Activated CD4-positive, alpha-beta T cell treated with anti-CD3 and anti-CD28 coated beads for 36 hours (primary cell): ENCODE results near the gene GDAP2. TPM values are rescaled to one million over a fixed set of nuclear protein-coding genes. Genes with fewer than 3 reads are reported as not detected.
A peak's percentile ranks its signal among the peaks of the same experiment; 100 is the strongest.

Experiments
- ATAC-seq: fragments of 200-7000 bp; cut with Tn5 transposase; one replicate; pipeline ENCODE4 v1.10.0; 2021; ENCODE audit warnings: mild to moderate bottlenecking, moderate library complexity
- CTCF ChIA-PET: fragments of 350-600 bp; sonication (Branson Sonifier 250); formaldehyde crosslinking; loops from one replicate; lab custom pipeline; 2021; ENCODE audit warnings: antibody characterized with exemption; lab: Charles Lee
- POLR2A ChIA-PET: fragments of 350-600 bp; sonication (Branson Sonifier 250); formaldehyde crosslinking; loops from one replicate; lab custom pipeline; 2021; ENCODE audit warnings: antibody characterized with exemption, inconsistent platforms; lab: Charles Lee
- DNase-seq: peaks from one replicate; pipeline ENCODE4 v3.0.0-alpha.2; 2020
- H3K27ac Mint-ChIP-seq: one replicate; pipeline ENCODE4 v1.8.0; 2021; ENCODE audit warnings: mixed read lengths
- H3K27me3 Mint-ChIP-seq: one replicate; pipeline ENCODE4 v1.8.0; 2021; ENCODE audit warnings: mixed read lengths
- H3K36me3 Mint-ChIP-seq: one replicate; pipeline ENCODE4 v1.8.0; 2021; ENCODE audit warnings: low read depth, mixed read lengths
- H3K4me1 Mint-ChIP-seq: one replicate; pipeline ENCODE4 v1.8.0; 2021; ENCODE audit warnings: mixed read lengths
- H3K4me3 Mint-ChIP-seq: one replicate; pipeline ENCODE4 v1.8.0; 2021; ENCODE audit warnings: mild to moderate bottlenecking, moderate library complexity, mixed read lengths
- H3K9me3 Mint-ChIP-seq: one replicate; pipeline ENCODE4 v1.8.0; 2021; ENCODE audit warnings: low read depth, mixed read lengths
- intact Hi-C, 2 experiments: fragments of 100-400 bp; cut with DNase I in 1 of 2; cut with micrococcal nuclease in 1 of 2; formaldehyde crosslinking; loops; one replicate each; pipeline versions ENCODE4 v1.14.2 to v1.15.1; 2022 to 2024; cut with DNase I, micrococcal nuclease
- total RNA-seq, 2 experiments: library from RNA; stranded (reverse); gene quantifications; one replicate each; pipeline ENCODE4 v1.2.3, GENCODE V29; 2021

Gene GDAP2
- total RNA-seq, 2 experiments from 2014 or later = 18.8 to 20.9 TPM

- Mint-ChIP-seq H3K36me3 (peaks cover 30% of the 10 kb centered on the region), H3K9me3 (peaks cover 19% of the 10 kb centered on the region), H3K27ac (no peak overlapping the region), H3K27me3 (no peaks in the 10 kb centered on the region), H3K4me1 (no peaks in the 10 kb centered on the region), H3K4me3 (no peak overlapping the region)
- no peak for ATAC-seq
- intact Hi-C loops = no loop called here
- CTCF ChIA-PET = interaction anchor here (0.8 to 1.6 kb wide), 2 partner anchors 12 to 353 kb away, joined by 3 to 6 read pairs; no protein-coding TSS in a partner anchor
- no peak for DNase-seq
- POLR2A ChIA-PET = no interaction called here
These were observed 88.2 kb downstream of the GDAP2 start for GRCh38 chr1:117841117-117841650.

- peaks cover 4% of the 10 kb centered on the region for H3K9me3 Mint-ChIP-seq
- ChIA-PET CTCF (no interaction called here), POLR2A (no interaction called here)
- intact Hi-C loops = no loop called here
- ATAC-seq = no peak
- no peaks in the 10 kb centered on the region for H3K4me1 Mint-ChIP-seq
- H3K36me3 Mint-ChIP-seq = peaks cover 14% of the 10 kb centered on the region
- H3K4me3 Mint-ChIP-seq = no peak overlapping the region
- H3K27ac Mint-ChIP-seq = no peak overlapping the region
- DNase-seq = no peak
- no peaks in the 10 kb centered on the region for H3K27me3 Mint-ChIP-seq
These were observed 90.5 kb downstream of the GDAP2 start for GRCh38 chr1:117838911-117839310.

- CTCF ChIA-PET = interaction anchor here (1.0 kb wide), 1 partner anchor 10 kb away, joined by 3 read pairs; no protein-coding TSS in a partner anchor
- ATAC-seq = no peak
- H3K27ac Mint-ChIP-seq = no peak overlapping the region
- no peaks in the 10 kb centered on the region for H3K4me1 Mint-ChIP-seq
- H3K9me3 Mint-ChIP-seq = peaks cover 6% of the 10 kb centered on the region
- intact Hi-C loops = no loop called here
- H3K36me3 Mint-ChIP-seq = peaks cover 7% of the 10 kb centered on the region
- no peak for DNase-seq
- no peaks in the 10 kb centered on the region for H3K27me3 Mint-ChIP-seq
- no peak overlapping the region for H3K4me3 Mint-ChIP-seq
- POLR2A ChIA-PET = no interaction called here
These were observed 93.4 kb downstream of the GDAP2 start for GRCh38 chr1:117836069-117836468.

DNA sequence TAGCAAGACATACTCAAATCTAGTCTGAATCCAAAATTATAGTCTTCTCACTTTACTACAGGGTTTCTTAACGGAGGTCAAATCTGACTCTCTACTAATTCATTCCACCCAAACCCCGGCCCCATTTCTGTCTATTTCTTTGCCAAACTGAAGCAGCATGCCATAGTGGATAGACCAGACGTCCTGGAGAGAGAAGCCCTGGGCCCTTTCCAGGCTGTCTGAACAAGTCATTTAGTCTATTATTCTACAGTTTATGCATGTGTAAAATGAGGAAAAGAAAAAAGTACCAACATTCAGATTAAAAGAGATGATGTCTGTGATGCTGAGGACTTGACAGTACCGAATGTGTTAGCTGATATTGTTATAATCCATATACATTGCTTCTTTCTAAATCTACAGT, 95.0 kb downstream of the GDAP2 start:
- ChIA-PET CTCF (no interaction called here), POLR2A (no interaction called here)
- DNase-seq (no peak), ATAC-seq (no peak)
- intact Hi-C loops = no loop called here
- Mint-ChIP-seq H3K27me3 (no peaks in the 10 kb centered on the region), H3K27ac (no peak overlapping the region), H3K9me3 (peaks cover 8% of the 10 kb centered on the region), H3K4me1 (no peaks in the 10 kb centered on the region), H3K4me3 (no peak overlapping the region), H3K36me3 (peaks cover 3% of the 10 kb centered on the region)

DNA sequence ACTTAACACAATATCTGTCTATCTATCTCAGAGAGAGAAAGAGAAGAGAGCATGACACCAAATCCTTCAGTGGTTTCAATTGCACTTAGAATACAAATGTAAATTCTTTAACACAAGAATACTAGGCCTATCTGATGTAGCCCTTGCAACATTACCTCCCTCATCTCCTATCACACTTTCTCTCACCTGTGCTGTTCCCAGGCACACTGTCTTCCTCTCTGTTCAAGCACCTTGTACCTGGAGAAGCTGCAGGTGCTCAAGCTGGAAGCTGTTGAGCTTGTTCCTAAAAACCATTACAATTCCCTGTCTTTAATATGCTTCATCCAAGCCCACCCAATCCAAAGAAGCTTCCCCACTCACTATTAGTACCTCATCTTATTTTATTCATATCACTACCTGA, 97.0 kb downstream of the GDAP2 start:
- no peak for ATAC-seq
- no peaks in the 10 kb centered on the region for H3K4me1 Mint-ChIP-seq
- intact Hi-C loops = no loop called here
- no peak overlapping the region for H3K4me3 Mint-ChIP-seq
- no peak overlapping the region for H3K27ac Mint-ChIP-seq
- ChIA-PET CTCF (no interaction called here), POLR2A (no interaction called here)
- DNase-seq = no peak
- H3K36me3 Mint-ChIP-seq = no peaks in the 10 kb centered on the region
- H3K27me3 Mint-ChIP-seq = peaks cover 2% of the 10 kb centered on the region
- peaks cover 5% of the 10 kb centered on the region for H3K9me3 Mint-ChIP-seq

GRCh38 chr1:117830222-117830621, 99.2 kb downstream of the GDAP2 start:
- Mint-ChIP-seq H3K4me1 (no peaks in the 10 kb centered on the region), H3K27ac (no peak overlapping the region), H3K4me3 (no peak overlapping the region), H3K27me3 (peaks cover 6% of the 10 kb centered on the region), H3K36me3 (no peaks in the 10 kb centered on the region), H3K9me3 (peaks cover 5% of the 10 kb centered on the region)
- CTCF ChIA-PET = no interaction called here
- POLR2A ChIA-PET = no interaction called here
- no peak for ATAC-seq
- DNase-seq = no peak
- intact Hi-C loops = no loop called here

DNA sequence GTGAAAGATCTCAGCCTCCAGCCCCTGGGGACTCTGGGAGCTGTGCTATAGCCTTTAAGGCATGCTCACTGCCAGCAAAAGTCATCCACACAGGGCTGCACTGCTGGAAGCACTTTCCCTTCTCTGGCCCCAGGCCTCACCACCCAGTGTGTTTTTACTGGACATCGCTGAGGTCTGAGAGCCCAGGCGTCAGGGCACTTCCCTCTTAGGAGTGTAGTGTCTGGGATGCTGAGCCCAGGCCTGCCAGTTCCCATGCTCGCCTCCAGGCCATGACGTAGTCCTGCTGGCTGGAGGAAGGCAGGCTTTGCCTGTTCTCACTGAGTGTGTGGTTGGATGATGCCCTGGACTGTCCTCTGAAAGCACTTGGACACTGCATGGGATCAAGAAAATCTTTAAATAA, 101.2 kb downstream of the GDAP2 start:
- ChIA-PET CTCF (no interaction called here), POLR2A (no interaction called here)
- no peak for DNase-seq
- Mint-ChIP-seq H3K9me3 (peaks cover 5% of the 10 kb centered on the region), H3K27me3 (peaks cover 13% of the 10 kb centered on the region), H3K4me1 (no peaks in the 10 kb centered on the region), H3K4me3 (no peak overlapping the region), H3K27ac (no peak overlapping the region), H3K36me3 (no peaks in the 10 kb centered on the region)
- intact Hi-C loops = no loop called here
- no peak for ATAC-seq

DNA sequence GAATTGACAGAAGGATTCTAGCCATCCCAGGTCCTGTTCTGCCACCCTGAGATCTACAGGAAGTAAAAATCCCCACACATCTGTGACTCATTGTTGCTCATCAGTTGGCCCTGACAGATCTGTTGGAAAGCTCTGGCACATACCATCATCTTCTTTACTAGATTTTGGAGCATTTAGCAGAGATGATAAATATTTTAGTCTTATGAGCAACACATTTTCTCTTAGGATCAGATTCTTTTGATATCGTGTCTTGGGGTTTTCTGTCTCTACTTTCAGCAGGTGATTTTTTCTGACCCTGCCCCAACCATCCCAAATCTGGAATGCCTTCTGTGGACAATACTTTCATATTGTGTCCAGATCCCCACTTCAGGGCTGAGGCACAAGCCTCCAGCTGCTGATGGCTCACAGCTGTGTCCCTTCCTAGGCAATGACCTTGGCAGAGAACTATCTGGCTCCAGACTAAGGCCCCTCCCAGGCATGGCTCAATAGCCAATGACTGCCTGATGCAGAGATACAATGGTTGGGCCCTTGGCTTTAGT, 102.8 kb downstream of the GDAP2 start:
- Mint-ChIP-seq H3K27me3 (peaks cover 16% of the 10 kb centered on the region), H3K4me3 (no peak overlapping the region), H3K9me3 (peaks cover 2% of the 10 kb centered on the region), H3K27ac (no peak overlapping the region), H3K36me3 (no peaks in the 10 kb centered on the region), H3K4me1 (no peaks in the 10 kb centered on the region)
- POLR2A ChIA-PET = no interaction called here
- DNase-seq (no peak), ATAC-seq (peak; percentile 82)
- intact Hi-C loops = no loop called here
- CTCF ChIA-PET = no interaction called here

GRCh38 chr1:117826119-117826518, 103.3 kb downstream of the GDAP2 start:
- ChIA-PET POLR2A (no interaction called here), CTCF (no interaction called here)

GRCh38 chr1:117825414-117825813, 104.0 kb downstream of the GDAP2 start:
- H3K27ac Mint-ChIP-seq = no peak overlapping the region
- H3K36me3 Mint-ChIP-seq = no peaks in the 10 kb centered on the region
- CTCF ChIA-PET = interaction anchor here (0.6 kb wide), 1 partner anchor 240 kb away, joined by 3 read pairs; no protein-coding TSS in a partner anchor
- DNase-seq = no peak
- no peaks in the 10 kb centered on the region for H3K4me1 Mint-ChIP-seq
- peaks cover 7% of the 10 kb centered on the region for H3K9me3 Mint-ChIP-seq
- POLR2A ChIA-PET = no interaction called here
- no peak for ATAC-seq
- no peak overlapping the region for H3K4me3 Mint-ChIP-seq
- H3K27me3 Mint-ChIP-seq = peaks cover 16% of the 10 kb centered on the region
- intact Hi-C loops = no loop called here

More at GRCh38 chr1:117826119-117826518, 103.3 kb downstream of the GDAP2 start:
- DNase-seq (no peak), ATAC-seq (no peak)
- intact Hi-C loops = no loop called here
- Mint-ChIP-seq H3K4me1 (no peaks in the 10 kb centered on the region), H3K36me3 (no peaks in the 10 kb centered on the region), H3K9me3 (peaks cover 5% of the 10 kb centered on the region), H3K27ac (no peak overlapping the region), H3K27me3 (peaks cover 16% of the 10 kb centered on the region), H3K4me3 (no peak overlapping the region)

GRCh38 chr1:117824616-117825015, 104.8 kb downstream of the GDAP2 start:
- Mint-ChIP-seq H3K36me3 (no peaks in the 10 kb centered on the region), H3K9me3 (peaks cover 5% of the 10 kb centered on the region), H3K27ac (no peak overlapping the region), H3K4me1 (no peaks in the 10 kb centered on the region), H3K4me3 (no peak overlapping the region), H3K27me3 (peaks cover 16% of the 10 kb centered on the region)
- no peak for ATAC-seq
- DNase-seq = no peak
- CTCF ChIA-PET = interaction anchor here (0.7 to 1.9 kb wide), 5 partner anchors 10 to 312 kb away, joined by 3 to 4 read pairs (median 3); no protein-coding TSS in a partner anchor
- POLR2A ChIA-PET = no interaction called here
- intact Hi-C loops = no loop called here

- Mint-ChIP-seq H3K27ac (no peak overlapping the region), H3K36me3 (no peaks in the 10 kb centered on the region), H3K4me3 (no peak overlapping the region), H3K27me3 (peaks cover 11% of the 10 kb centered on the region), H3K9me3 (peaks cover 5% of the 10 kb centered on the region), H3K4me1 (no peaks in the 10 kb centered on the region)
- ATAC-seq (no peak), DNase-seq (no peak)
- CTCF ChIA-PET = no interaction called here
- intact Hi-C loops = no loop called here
- POLR2A ChIA-PET = no interaction called here
These were observed 107.5 kb downstream of the GDAP2 start for GRCh38 chr1:117821774-117822482.
